HG03575 (cell line): ENCODE data around the gene ADCY2.

ENCODE experiments used
- ATAC-seq: cut with Tn5 transposase; IDR thresholded peaks from one replicate; pipeline ENCODE4 v1.9.1; 2021; ENCODE audit not compliant: unreplicated experiment, insufficient number of reproducible peaks, low FRiP score; ENCODE audit errors: extremely low read depth

Gene ADCY2

DNA sequence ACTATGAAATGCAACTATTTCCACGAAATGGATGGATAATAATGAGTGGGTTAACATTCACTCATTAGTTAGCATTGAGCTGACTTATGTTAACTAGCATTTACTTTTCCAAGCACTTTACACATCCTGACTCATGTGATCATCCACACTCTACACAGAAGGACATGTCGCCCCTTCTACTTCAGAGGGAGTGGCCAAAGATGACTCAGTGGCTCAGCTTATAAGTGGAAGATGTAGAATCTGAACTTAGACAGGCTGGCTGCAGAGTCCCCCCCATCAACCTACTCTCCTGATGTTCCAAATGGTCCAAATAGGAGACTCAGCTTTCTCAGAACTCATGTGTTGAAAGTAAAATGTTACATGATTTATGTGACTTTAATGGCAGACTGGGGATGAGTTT lies 146.0 kb downstream of the ADCY2 start:
- no peak for ATAC-seq

- ATAC-seq, result no peak
These were observed 150.6 kb downstream of the ADCY2 start for GRCh38 chr5:7546555-7546954.

DNA sequence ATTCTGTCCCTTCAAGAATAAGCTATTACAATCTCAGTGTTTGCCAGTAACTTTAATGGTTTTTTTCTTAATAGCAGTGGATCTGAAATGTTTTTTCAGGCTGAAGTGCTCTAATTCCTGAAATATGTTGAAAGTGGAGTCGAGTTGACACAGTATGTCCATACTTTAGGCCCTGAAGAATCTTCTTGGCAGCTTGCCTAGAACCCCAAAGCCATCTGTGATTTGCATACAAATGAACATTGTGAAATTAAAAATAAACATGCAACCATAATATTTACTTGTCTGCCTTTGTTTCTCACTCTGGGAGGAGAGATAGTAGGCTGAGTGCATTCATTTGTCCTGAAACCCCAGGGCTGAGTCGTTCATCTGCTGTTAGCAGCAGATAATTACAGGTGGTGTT lies 152.7 kb downstream of the ADCY2 start:
- ATAC-seq, result no peak

DNA sequence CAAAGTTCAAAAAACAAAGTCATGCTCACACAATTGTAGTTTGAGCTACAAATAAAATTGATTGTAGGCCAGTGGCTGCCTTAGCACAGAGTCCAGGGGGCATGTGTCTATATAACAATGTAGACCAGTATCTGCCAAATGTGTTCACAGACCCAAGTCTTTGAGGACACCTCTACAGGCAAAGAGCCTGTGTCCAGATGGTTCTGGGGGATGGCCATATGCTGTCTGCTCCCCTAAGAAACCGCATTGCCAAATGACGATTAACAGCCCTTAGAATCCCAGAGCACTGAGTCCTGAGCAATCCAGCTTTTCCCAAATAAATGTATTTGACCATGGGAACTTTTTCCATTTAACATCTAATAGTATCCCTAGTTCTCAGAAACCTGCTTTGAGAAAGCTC lies 169.6 kb downstream of the ADCY2 start:
- ATAC-seq, result no peak

DNA sequence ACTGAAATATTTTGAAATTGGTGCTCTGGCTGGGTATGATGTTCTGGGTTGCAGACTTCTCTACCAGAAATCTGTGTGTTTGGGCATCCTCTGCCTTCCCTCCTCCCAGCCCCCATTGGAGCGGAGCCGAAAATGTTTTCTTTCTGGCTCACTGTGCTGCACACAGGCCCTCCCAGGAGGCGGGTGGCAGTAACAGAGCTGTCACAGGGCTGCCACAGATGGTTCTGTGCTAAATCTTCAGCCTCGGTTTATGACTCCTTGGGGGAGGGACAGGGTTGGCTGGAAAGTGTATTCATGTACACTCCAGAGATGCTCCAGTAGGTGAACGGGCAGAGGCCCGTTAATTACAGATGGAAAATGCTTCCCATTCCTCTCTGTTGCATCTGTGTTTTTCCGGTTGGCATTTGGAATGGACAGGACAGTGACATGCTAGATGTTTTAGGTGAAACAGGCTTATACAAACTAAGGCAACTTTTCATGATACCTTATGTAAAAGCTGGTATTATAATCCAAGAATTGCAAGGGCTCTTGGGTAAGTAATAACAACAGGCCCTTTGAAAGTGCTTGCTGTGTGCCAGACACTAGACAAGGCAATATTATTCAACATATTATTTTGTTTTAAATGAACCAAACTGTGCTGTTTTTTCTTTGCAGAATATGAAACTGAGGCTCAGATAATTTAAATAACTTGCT lies 180.2 kb downstream of the ADCY2 start:
- ATAC-seq, result no peak

- no peak for ATAC-seq
These were observed 181.4 kb downstream of the ADCY2 start for GRCh38 chr5:7577381-7577780.

DNA sequence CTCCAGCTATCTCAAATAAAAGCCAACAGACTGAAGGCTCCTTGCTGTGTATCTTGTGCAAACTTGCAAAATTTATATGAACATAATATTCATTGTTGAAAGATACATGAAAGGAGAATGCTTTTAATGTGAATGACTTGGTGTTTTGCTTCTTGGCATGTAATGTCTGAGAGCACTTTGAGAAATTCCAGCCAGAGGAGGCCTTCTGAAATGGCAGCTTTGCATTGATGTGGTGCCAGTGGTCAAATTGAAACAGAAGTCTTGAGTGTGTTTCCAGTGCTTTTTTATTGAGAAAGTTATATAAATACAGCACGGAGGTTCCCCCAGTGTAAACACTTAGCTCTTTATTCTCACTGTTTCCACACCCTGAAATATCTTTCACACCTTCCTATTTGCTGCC lies 182.1 kb downstream of the ADCY2 start:
- no peak for ATAC-seq

GRCh38 chr5:7584749-7585148 lies 188.8 kb downstream of the ADCY2 start:
- ATAC-seq, result no peak

DNA sequence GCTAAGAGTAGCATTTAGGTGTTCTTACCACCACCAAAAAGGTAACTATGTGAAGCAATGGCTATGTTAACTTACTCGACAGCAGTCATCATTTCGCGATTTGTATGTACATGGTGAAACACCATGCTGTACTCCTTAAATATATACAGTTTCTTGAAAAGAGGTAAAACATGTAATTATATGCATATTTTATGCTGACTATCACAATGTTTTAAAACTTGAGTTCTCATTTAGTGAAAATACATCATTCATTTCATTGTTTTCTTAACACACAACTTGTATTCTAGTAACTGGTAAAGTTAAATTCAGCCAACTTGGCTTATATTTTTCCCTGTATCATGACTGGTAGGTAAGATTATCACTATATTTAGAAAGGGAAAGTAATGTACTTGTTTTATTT lies 189.9 kb downstream of the ADCY2 start:
- no peak for ATAC-seq

- ATAC-seq, result no peak
These were observed 190.5 kb downstream of the ADCY2 start for GRCh38 chr5:7586480-7586879.

GRCh38 chr5:7589800-7590199 lies 193.9 kb downstream of the ADCY2 start:
- no peak for ATAC-seq

DNA sequence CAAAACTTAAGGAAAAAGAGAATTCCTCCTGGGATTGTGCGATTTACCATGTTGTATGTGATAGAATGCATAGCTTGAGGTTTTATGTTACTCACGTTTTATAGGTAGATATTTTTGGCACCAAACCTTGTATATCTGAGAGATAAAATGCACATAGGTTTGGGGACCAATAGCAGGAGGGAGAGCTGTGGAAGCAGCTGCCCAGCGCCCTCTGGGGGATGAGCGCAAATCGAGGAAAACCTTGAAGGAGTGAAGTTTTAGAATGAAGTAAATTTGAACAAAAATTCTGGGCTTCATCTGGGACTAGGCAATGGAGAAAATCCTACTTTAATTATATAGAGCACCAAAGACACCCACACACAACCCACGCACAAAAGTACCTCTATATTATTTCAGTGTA lies 197.0 kb downstream of the ADCY2 start:
- no peak for ATAC-seq

DNA sequence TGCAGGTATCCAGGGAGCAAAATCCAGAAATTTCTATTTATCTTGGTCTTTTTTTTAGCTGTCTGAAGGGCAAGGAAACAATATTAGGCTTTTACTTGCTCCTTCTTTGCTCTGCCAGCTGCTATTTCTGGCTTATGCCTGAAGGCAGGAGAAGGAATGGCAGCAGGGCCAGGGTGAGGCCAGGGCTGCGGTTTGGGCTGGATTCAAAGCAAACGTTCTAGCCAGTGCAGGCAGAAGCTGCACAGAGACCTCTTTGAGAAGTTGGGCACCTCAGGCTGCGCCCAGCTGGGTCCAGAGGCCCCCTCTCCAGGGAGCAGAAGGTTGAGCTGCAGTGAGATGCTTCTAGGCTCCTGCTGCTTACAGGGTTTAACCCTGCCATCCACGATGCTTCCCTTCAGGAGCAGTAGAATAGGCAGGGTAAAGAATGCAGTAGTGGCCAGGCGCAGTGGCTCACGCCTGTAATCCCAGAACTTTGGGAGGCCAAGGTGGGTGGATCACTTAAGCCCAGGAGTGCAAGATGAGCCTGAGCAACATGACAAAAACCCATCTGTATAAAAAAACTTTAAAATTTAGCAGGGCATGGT lies 201.2 kb downstream of the ADCY2 start:
- no peak for ATAC-seq

GRCh38 chr5:7606840-7607465 lies 211.0 kb downstream of the ADCY2 start:
- ATAC-seq, result no peak

GRCh38 chr5:7608772-7609171 lies 212.8 kb downstream of the ADCY2 start:
- no peak for ATAC-seq

GRCh38 chr5:7609726-7610125 lies 213.8 kb downstream of the ADCY2 start:
- no peak for ATAC-seq

DNA sequence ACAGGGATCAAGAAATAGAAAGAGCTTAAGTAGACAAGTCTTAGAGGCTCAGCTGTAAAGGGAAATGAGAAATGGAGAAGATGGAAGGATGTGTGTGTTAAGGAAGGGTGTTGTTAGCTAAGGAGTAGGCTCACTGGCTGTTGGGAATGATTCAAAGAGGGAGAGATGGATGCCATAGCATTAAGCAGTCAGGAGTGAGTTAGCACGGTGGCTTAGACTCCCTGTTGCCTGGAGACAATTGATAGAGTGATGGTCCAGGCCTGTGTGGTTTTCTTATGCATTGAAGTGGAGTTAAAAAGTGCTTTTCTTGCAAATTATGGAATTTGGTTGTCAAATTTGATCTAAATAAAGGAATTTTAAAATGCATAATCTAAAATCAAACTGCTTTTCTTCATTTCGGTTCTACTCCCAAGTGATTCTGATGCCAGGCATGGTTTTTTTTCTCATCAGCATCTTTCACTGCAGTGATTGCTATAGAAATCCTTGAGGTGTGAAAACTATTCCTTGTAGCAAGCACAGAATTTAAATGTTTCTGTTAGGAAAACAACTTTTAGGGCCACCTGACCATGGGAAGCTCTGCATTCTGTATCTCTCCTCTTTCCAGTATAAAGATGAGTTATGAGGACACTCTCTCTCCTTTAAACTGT lies 214.7 kb downstream of the ADCY2 start:
- ATAC-seq, result no peak

DNA sequence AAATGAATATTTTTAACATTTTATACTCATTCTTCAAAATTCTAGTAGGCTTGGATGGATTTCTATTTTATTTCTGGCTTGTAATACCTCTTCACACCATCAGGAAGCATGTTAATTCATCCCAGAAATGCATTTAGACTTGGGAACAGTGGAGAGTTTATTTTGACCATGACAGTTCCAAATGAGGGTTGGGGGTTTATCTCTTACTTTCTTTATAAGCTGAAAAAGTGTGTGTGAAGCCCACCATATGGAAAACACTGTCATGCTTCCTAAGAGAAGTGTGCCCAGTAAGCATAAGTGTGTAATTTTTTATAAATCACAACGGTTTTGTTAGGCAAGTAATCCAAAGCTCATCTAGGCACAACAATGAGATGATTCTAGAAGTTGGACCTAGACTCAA lies 215.6 kb downstream of the ADCY2 start:
- ATAC-seq, result no peak

- ATAC-seq, result no peak
These were observed 219.7 kb downstream of the ADCY2 start for GRCh38 chr5:7615566-7616061.

DNA sequence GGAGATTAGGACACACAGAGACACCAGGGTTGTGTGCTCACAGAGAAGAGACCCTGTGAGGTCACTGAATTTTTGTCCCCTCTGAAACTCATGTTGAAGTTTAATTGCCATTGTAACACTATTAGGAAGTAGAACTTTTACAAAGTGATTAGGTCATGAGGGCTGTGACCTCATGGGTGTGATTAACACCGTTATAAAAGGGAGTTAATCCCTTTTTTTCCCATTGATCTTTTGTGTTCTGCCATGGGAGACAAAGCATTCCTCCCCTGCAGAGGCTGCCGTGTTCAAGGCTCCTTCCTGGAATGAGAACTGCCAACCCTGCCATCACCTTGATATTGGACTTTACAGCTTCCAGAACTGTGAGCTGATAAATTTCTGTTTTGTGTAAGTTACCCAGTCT lies 221.0 kb downstream of the ADCY2 start:
- ATAC-seq, result no peak
